GM23338 (cell line): ENCODE data around the gene SLIT2. TPM values are rescaled to one million over a fixed set of nuclear protein-coding genes. Genes with fewer than 3 reads are reported as not detected.

Source experiments
- ATAC-seq: fragments of 200-7000 bp; cut with Tn5 transposase; 3 replicates; pipeline ENCODE4 v1.9.1; 2020
- DNase-seq: peaks from one replicate; pipeline ENCODE4 v3.0.0-alpha.2; 2015; ENCODE audit warnings: low spot score
- H2AFZ ChIP-seq: fragments of 200-600 bp; sonication (generic); 2 replicates; pipeline ENCODE4 v1.8.0; 2016; ENCODE audit warnings: antibody characterized with exemption, mild to moderate bottlenecking, moderate library complexity
- H3F3A ChIP-seq: fragments of 200-600 bp; sonication (generic); replicated peaks from 2 replicates; pipeline ENCODE4 v1.8.0; 2017; ENCODE audit warnings: antibody characterized with exemption, mixed run types, low read depth
- H3K27ac ChIP-seq: fragments of 200-600 bp; sonication (generic); 2 replicates; pipeline ENCODE4 v1.6.1; 2016; ENCODE audit warnings: low read depth
- H3K27me3 ChIP-seq: fragments of 200-600 bp; sonication (generic); 2 replicates; pipeline ENCODE4 v1.8.0; 2016; ENCODE audit warnings: mild to moderate bottlenecking, mixed run types, moderate library complexity; ENCODE audit not compliant: insufficient read depth
- H3K36me3 ChIP-seq: fragments of 200-600 bp; sonication (generic); 2 replicates; pipeline ENCODE4 v1.8.0; 2016; ENCODE audit warnings: mild to moderate bottlenecking; ENCODE audit not compliant: insufficient read depth
- H3K4me1 ChIP-seq: fragments of 200-600 bp; sonication (generic); 2 replicates; pipeline ENCODE4 v1.8.0; 2016; ENCODE audit warnings: mild to moderate bottlenecking, moderate library complexity; ENCODE audit not compliant: insufficient read depth
- H3K4me2 ChIP-seq: fragments of 200-600 bp; sonication (generic); 2 replicates; pipeline ENCODE4 v1.7.1; 2017; ENCODE audit warnings: mixed run types
- H3K4me3 ChIP-seq: fragments of 200-600 bp; sonication (generic); 2 replicates; pipeline ENCODE4 v1.6.1; 2016; ENCODE audit warnings: mixed run types
- H3K79me2 ChIP-seq: fragments of 200-600 bp; sonication (generic); replicated peaks from 2 replicates; pipeline ENCODE4 v1.8.0; 2017; ENCODE audit warnings: mild to moderate bottlenecking; ENCODE audit not compliant: insufficient read depth
- H3K9me2 ChIP-seq: fragments of 200-600 bp; sonication (generic); 2 replicates; pipeline ENCODE4 v1.8.0; 2017; ENCODE audit not compliant: insufficient read depth
- H4K20me1 ChIP-seq: fragments of 200-600 bp; sonication (generic); replicated peaks from 2 replicates; pipeline ENCODE4 v1.8.0; 2017; ENCODE audit warnings: mild to moderate bottlenecking; ENCODE audit not compliant: insufficient read depth
- H3K27ac Mint-ChIP-seq: 2 replicates; pipeline ENCODE4 v1.8.0; 2020; ENCODE audit warnings: inconsistent platforms, mild to moderate bottlenecking, moderate library complexity, mixed read lengths
- H3K27me3 Mint-ChIP-seq: 3 replicates; pipeline ENCODE4 v1.8.0; 2022; ENCODE audit warnings: low read depth, mild to moderate bottlenecking, moderate library complexity, mixed read lengths, inconsistent platforms; ENCODE audit not compliant: insufficient read depth, poor library complexity
- H3K36me3 Mint-ChIP-seq: 3 replicates; pipeline ENCODE4 v1.8.0; 2021; ENCODE audit warnings: low read depth, mild to moderate bottlenecking, inconsistent platforms, moderate library complexity, mixed read lengths
- H3K4me1 Mint-ChIP-seq: 3 replicates; pipeline ENCODE4 v1.8.0; 2020; ENCODE audit warnings: mild to moderate bottlenecking, inconsistent platforms, mixed read lengths
- H3K4me3 Mint-ChIP-seq: 3 replicates; pipeline ENCODE4 v1.8.0; 2021; ENCODE audit warnings: moderate library complexity, mild to moderate bottlenecking, inconsistent platforms, mixed read lengths
- H3K9me3 Mint-ChIP-seq: 3 replicates; pipeline ENCODE4 v1.8.0; 2020; ENCODE audit warnings: moderate library complexity, mild to moderate bottlenecking, inconsistent platforms, mixed read lengths
- EZH2phosphoT487 ChIP-seq: fragments of 200-600 bp; sonication (generic); IDR thresholded peaks from one replicate; pipeline ENCODE4 v1.8.1; 2018; ENCODE audit warnings: antibody characterized with exemption; ENCODE audit not compliant: unreplicated experiment
- JUNB ChIP-seq: IDR thresholded peaks from one replicate; pipeline ENCODE4 v1.6.1; 2016; ENCODE audit warnings: antibody characterized with exemption; ENCODE audit not compliant: unreplicated experiment
- NANOG ChIP-seq: IDR thresholded peaks from 2 replicates; pipeline ENCODE4 v1.6.1; 2016; ENCODE audit warnings: antibody characterized with exemption, borderline replicate concordance
- POLR2AphosphoS5 ChIP-seq: IDR thresholded peaks from 2 replicates; pipeline ENCODE4 v1.6.1; 2016; ENCODE audit warnings: antibody characterized with exemption, low read depth
- STAT1 ChIP-seq: IDR thresholded peaks from one replicate; pipeline ENCODE4 v1.6.1; 2016; ENCODE audit warnings: antibody characterized with exemption; ENCODE audit not compliant: unreplicated experiment
- ZNF114 ChIP-seq: fragments of 250-450 bp; sonication (Bioruptor Pico); IDR thresholded peaks from 2 replicates; pipeline ENCODE4 v1.5.0; 2020; ENCODE audit warnings: mild to moderate bottlenecking, moderate library complexity
- ZNF331 ChIP-seq: fragments of 250-450 bp; sonication (Bioruptor Pico); IDR thresholded peaks from 2 replicates; pipeline ENCODE4 v1.5.0; 2020; ENCODE audit warnings: low read depth, mild to moderate bottlenecking, moderate library complexity
- polyA plus RNA-seq: library from polyadenylated mRNA; unstranded; fragments of >200 nt; fragmentation: Nextera tagmentation; extraction: Ambion mirVana; gene quantifications from 2 replicates; pipeline ENCODE4 v1.2.1, GENCODE V29; 2016
- total RNA-seq: library from RNA; depleted of rRNA; stranded (reverse); fragments of >200 nt; shearing (Covaris generic); gene quantifications from 2 replicates; pipeline ENCODE4 v1.2.3, GENCODE V29; 2014
- TF ChIP-seq, protein P1 (sequence below): IDR thresholded peaks from one replicate; pipeline ENCODE4 v1.6.1; 2018; ENCODE audit warnings: antibody characterized with exemption; ENCODE audit not compliant: unreplicated experiment
- TF ChIP-seq, protein P2 (sequence below): IDR thresholded peaks from 2 replicates; pipeline ENCODE4 v1.6.1; 2016; ENCODE audit warnings: antibody characterized with exemption
- TF ChIP-seq, protein P3 (sequence below): fragments of 250-450 bp; sonication (Bioruptor Pico); IDR thresholded peaks from 2 replicates; pipeline ENCODE4 v1.5.0; 2020; ENCODE audit warnings: mild to moderate bottlenecking, moderate library complexity

The SLIT2 gene
- total and polyA plus RNA-seq, 2 experiments from 2014 or later, result 5.2 to 5.6 TPM

DNA sequence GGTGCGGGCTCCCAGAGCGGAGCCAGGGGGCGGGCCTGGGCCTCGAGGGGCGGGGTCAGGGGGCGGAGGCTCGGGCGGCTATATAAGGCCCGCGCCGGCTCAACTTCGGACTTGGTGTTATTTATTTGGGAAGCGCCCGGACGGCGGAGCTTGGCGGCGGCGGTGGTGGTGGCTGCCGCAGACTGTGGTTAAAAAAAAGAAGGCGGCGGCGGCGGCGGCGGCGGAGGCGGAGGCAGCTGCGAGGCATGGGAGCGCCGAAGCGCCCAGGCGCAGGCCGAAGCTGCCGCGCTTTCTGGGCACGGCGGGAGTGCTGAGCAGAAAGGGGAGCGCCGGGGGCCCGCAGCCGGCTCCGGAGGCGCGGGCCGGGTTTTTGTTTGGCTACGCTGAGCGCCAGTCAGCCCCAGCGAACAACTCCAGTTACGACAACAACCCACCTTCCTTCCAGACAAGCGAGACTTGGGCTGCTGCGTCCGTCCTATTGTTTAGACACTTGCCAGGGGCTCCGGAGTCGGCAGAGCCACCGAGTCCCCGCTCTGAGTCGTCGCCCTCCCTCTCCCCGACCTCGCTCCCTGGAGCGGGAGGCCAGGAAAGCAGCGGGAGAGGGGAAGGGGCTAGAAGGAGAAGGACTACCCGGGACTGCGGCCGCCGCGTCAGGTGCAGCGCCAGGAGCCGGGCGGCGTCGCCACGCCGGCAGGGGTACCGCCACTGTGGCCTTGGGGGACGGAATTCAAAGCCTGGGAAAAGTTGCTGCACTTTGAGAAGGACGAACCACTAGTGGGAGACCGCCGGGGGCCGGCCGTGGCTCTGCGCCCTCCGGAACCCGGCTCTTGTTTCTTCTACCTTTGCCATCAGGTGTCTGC lies at the start of gene SLIT2 (continued):
- TF ChIP-seq, protein P1, sequence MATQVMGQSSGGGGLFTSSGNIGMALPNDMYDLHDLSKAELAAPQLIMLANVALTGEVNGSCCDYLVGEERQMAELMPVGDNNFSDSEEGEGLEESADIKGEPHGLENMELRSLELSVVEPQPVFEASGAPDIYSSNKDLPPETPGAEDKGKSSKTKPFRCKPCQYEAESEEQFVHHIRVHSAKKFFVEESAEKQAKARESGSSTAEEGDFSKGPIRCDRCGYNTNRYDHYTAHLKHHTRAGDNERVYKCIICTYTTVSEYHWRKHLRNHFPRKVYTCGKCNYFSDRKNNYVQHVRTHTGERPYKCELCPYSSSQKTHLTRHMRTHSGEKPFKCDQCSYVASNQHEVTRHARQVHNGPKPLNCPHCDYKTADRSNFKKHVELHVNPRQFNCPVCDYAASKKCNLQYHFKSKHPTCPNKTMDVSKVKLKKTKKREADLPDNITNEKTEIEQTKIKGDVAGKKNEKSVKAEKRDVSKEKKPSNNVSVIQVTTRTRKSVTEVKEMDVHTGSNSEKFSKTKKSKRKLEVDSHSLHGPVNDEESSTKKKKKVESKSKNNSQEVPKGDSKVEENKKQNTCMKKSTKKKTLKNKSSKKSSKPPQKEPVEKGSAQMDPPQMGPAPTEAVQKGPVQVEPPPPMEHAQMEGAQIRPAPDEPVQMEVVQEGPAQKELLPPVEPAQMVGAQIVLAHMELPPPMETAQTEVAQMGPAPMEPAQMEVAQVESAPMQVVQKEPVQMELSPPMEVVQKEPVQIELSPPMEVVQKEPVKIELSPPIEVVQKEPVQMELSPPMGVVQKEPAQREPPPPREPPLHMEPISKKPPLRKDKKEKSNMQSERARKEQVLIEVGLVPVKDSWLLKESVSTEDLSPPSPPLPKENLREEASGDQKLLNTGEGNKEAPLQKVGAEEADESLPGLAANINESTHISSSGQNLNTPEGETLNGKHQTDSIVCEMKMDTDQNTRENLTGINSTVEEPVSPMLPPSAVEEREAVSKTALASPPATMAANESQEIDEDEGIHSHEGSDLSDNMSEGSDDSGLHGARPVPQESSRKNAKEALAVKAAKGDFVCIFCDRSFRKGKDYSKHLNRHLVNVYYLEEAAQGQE, result no peak

DNA sequence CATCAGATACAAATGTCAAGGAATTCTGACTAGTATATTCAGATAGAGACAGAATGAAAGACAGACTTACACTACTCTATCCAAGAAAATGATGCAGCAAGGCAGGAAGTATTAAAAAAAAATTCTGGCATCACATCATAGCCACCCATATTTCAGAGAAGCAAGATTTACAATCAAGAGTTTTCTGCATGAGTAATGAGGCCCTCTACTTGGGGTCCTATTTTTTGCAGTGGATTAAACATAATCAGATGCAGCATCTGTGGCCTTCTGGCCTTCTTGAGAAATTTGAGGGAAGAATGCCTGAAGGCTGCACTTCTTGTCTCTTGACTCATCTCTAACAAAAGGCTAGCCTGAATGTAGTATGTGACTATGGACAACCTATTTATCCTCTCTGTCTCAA lies 48.2 kb upstream of the SLIT2 start:
- Histone ChIP-seq H3K4me3 (no peak overlapping the region), H3K27ac (no peak overlapping the region), H4K20me1 (no peaks in the 10 kb centered on the region), H3K27me3 (no peaks in the 10 kb centered on the region), H3K4me2 (no peak overlapping the region), H3K4me1 (no peaks in the 10 kb centered on the region), H3K79me2 (no peaks in the 10 kb centered on the region), H3K9me2 (no peaks in the 10 kb centered on the region), H2AFZ (no peak overlapping the region), H3K36me3 (no peaks in the 10 kb centered on the region), H3F3A (no peaks in the 10 kb centered on the region)
- H3K4me1 Mint-ChIP-seq, result no peaks in the 10 kb centered on the region
- ATAC-seq (no peak), DNase-seq (no peak)
- no peaks in the 10 kb centered on the region for H3K36me3 Mint-ChIP-seq
- H3K9me3 Mint-ChIP-seq, result no peaks in the 10 kb centered on the region
- no peak for TF ChIP-seq STAT1
- TF ChIP-seq, protein P1, result no peak
- TF ChIP-seq ZNF114 (CRISPR knock-in tag), result no peak
- no peak for TF ChIP-seq NANOG
- TF ChIP-seq, protein P2, sequence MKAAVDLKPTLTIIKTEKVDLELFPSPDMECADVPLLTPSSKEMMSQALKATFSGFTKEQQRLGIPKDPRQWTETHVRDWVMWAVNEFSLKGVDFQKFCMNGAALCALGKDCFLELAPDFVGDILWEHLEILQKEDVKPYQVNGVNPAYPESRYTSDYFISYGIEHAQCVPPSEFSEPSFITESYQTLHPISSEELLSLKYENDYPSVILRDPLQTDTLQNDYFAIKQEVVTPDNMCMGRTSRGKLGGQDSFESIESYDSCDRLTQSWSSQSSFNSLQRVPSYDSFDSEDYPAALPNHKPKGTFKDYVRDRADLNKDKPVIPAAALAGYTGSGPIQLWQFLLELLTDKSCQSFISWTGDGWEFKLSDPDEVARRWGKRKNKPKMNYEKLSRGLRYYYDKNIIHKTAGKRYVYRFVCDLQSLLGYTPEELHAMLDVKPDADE, result no peak
- TF ChIP-seq, protein P3, sequence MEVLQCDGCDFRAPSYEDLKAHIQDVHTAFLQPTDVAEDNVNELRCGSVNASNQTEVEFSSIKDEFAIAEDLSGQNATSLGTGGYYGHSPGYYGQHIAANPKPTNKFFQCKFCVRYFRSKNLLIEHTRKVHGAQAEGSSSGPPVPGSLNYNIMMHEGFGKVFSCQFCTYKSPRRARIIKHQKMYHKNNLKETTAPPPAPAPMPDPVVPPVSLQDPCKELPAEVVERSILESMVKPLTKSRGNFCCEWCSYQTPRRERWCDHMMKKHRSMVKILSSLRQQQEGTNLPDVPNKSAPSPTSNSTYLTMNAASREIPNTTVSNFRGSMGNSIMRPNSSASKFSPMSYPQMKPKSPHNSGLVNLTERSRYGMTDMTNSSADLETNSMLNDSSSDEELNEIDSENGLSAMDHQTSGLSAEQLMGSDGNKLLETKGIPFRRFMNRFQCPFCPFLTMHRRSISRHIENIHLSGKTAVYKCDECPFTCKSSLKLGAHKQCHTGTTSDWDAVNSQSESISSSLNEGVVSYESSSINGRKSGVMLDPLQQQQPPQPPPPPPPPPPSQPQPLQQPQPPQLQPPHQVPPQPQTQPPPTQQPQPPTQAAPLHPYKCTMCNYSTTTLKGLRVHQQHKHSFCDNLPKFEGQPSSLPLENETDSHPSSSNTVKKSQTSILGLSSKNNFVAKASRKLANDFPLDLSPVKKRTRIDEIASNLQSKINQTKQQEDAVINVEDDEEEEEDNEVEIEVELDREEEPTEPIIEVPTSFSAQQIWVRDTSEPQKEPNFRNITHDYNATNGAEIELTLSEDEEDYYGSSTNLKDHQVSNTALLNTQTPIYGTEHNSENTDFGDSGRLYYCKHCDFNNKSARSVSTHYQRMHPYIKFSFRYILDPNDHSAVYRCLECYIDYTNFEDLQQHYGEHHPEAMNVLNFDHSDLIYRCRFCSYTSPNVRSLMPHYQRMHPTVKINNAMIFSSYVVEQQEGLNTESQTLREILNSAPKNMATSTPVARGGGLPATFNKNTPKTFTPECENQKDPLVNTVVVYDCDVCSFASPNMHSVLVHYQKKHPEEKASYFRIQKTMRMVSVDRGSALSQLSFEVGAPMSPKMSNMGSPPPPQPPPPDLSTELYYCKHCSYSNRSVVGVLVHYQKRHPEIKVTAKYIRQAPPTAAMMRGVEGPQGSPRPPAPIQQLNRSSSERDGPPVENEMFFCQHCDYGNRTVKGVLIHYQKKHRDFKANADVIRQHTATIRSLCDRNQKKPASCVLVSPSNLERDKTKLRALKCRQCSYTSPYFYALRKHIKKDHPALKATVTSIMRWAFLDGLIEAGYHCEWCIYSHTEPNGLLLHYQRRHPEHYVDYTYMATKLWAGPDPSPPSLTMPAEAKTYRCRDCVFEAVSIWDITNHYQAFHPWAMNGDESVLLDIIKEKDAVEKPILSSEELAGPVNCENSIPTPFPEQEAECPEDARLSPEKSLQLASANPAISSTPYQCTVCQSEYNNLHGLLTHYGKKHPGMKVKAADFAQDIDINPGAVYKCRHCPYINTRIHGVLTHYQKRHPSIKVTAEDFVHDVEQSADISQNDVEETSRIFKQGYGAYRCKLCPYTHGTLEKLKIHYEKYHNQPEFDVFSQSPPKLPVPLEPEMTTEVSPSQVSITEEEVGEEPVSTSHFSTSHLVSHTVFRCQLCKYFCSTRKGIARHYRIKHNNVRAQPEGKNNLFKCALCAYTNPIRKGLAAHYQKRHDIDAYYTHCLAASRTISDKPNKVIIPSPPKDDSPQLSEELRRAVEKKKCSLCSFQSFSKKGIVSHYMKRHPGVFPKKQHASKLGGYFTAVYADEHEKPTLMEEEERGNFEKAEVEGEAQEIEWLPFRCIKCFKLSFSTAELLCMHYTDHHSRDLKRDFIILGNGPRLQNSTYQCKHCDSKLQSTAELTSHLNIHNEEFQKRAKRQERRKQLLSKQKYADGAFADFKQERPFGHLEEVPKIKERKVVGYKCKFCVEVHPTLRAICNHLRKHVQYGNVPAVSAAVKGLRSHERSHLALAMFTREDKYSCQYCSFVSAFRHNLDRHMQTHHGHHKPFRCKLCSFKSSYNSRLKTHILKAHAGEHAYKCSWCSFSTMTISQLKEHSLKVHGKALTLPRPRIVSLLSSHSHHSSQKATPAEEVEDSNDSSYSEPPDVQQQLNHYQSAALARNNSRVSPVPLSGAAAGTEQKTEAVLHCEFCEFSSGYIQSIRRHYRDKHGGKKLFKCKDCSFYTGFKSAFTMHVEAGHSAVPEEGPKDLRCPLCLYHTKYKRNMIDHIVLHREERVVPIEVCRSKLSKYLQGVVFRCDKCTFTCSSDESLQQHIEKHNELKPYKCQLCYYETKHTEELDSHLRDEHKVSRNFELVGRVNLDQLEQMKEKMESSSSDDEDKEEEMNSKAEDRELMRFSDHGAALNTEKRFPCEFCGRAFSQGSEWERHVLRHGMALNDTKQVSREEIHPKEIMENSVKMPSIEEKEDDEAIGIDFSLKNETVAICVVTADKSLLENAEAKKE (CRISPR knock-in tag), result no peak
- TF ChIP-seq ZNF331, result no peak
- no peak for TF ChIP-seq EZH2phosphoT487
- no peak for TF ChIP-seq JUNB
- TF ChIP-seq POLR2AphosphoS5, result no peak
- no peak overlapping the region for H3K4me3 Mint-ChIP-seq
- peaks cover 1% of the 10 kb centered on the region for H3K27me3 Mint-ChIP-seq
- H3K27ac Mint-ChIP-seq, result no peak overlapping the region
